GM19035 (cell line): ENCODE results near the gene MPEG1.

Source experiments
- ATAC-seq: cut with Tn5 transposase; IDR thresholded peaks from one replicate; pipeline ENCODE4 v1.9.1; 2021; ENCODE audit not compliant: unreplicated experiment

MPEG1 gene

GRCh38 chr11:59219836-59220235 lies 7.1 kb upstream of the MPEG1 start:
- ATAC-seq, result no peak

GRCh38 chr11:59218893-59219292 lies 6.2 kb upstream of the MPEG1 start:
- ATAC-seq, result no peak

GRCh38 chr11:59218319-59218718 lies 5.6 kb upstream of the MPEG1 start:
- no peak for ATAC-seq

GRCh38 chr11:59216641-59217564 lies 4.2 kb upstream of the MPEG1 start:
- ATAC-seq, result peak; percentile 93

GRCh38 chr11:59214141-59214893 lies 1.6 kb upstream of the MPEG1 start:
- ATAC-seq, result no peak

- no peak for ATAC-seq
Observed at GRCh38 chr11:59212222-59212621, 505 bp downstream of the MPEG1 start.

GRCh38 chr11:59208956-59209355 lies 3.8 kb downstream of the MPEG1 start:
- no peak for ATAC-seq

GRCh38 chr11:59207988-59208451 lies 4.7 kb downstream of the MPEG1 start:
- peak; percentile 73 for ATAC-seq

- no peak for ATAC-seq
Observed at GRCh38 chr11:59206635-59207034, 6.1 kb downstream of the MPEG1 start.

GRCh38 chr11:59205648-59206047 lies 7.1 kb downstream of the MPEG1 start:
- ATAC-seq, result no peak

GRCh38 chr11:59204746-59205145 lies 8.0 kb downstream of the MPEG1 start:
- no peak for ATAC-seq

- ATAC-seq, result no peak
Observed at GRCh38 chr11:59201353-59201752, 11.4 kb downstream of the MPEG1 start.

- no peak for ATAC-seq
Observed at GRCh38 chr11:59200423-59200746, 12.3 kb downstream of the MPEG1 start.

- ATAC-seq, result peak; percentile 67
Observed at GRCh38 chr11:59199546-59200422, 12.9 kb downstream of the MPEG1 start.

- ATAC-seq, result no peak
Observed at GRCh38 chr11:59198726-59199125, 14.0 kb downstream of the MPEG1 start.

- ATAC-seq, result no peak
Observed at GRCh38 chr11:59197991-59198390, 14.7 kb downstream of the MPEG1 start.

- no peak for ATAC-seq
Observed at GRCh38 chr11:59196777-59197176, 15.9 kb downstream of the MPEG1 start.

- ATAC-seq, result no peak
Observed at GRCh38 chr11:59195586-59195985, 17.1 kb downstream of the MPEG1 start.

- ATAC-seq, result no peak
Observed at GRCh38 chr11:59193587-59194130, 19.1 kb downstream of the MPEG1 start.

GRCh38 chr11:59192446-59193020 lies 20.2 kb downstream of the MPEG1 start:
- no peak for ATAC-seq
